Smooth muscle cell (in vitro differentiated cells): ENCODE results near the gene MOB3A. TPM values are rescaled to one million over a fixed set of nuclear protein-coding genes. Genes with fewer than 3 reads are reported as not detected.

Experiments
- DNase-seq: peaks from one replicate; lab custom pipeline; 2025; ENCODE audit not compliant: unreplicated experiment; lab: John Stamatoyannopoulos, UW
- H2AFZ ChIP-seq: fragments of 200-600 bp; sonication (generic); 2 replicates; pipeline ENCODE4 v1.6.0; 2016; ENCODE audit warnings: antibody characterized with exemption, low read depth, mild to moderate bottlenecking
- H3F3A ChIP-seq: fragments of 200-600 bp; sonication (generic); 2 replicates; pipeline ENCODE4 v1.6.0; 2017; ENCODE audit warnings: antibody characterized with exemption, low read depth
- H3K27ac ChIP-seq: fragments of 200-600 bp; sonication (generic); 2 replicates; pipeline ENCODE4 v1.5.1; 2016; ENCODE audit warnings: low read depth, mild to moderate bottlenecking
- H3K27me3 ChIP-seq: fragments of 200-600 bp; sonication (generic); 2 replicates; pipeline ENCODE4 v1.6.1; 2016; ENCODE audit warnings: low read depth, mild to moderate bottlenecking
- H3K36me3 ChIP-seq: fragments of 200-600 bp; sonication (generic); 2 replicates; pipeline ENCODE4 v1.5.1; 2016; ENCODE audit warnings: low read depth
- H3K4me1 ChIP-seq: fragments of 200-600 bp; sonication (generic); 2 replicates; pipeline ENCODE4 v1.5.1; 2016; ENCODE audit warnings: low read depth
- H3K4me2 ChIP-seq: fragments of 200-600 bp; sonication (generic); 2 replicates; pipeline ENCODE4 v1.6.0; 2016; ENCODE audit warnings: mild to moderate bottlenecking
- H3K4me3 ChIP-seq: fragments of 200-600 bp; sonication (generic); 2 replicates; pipeline ENCODE4 v1.5.1; 2016; ENCODE audit warnings: mild to moderate bottlenecking
- H3K79me2 ChIP-seq: fragments of 200-600 bp; sonication (generic); 2 replicates; pipeline ENCODE4 v1.6.0; 2016; ENCODE audit warnings: low read depth, mild to moderate bottlenecking
- H3K9ac ChIP-seq: fragments of 200-600 bp; sonication (generic); 2 replicates; pipeline ENCODE4 v1.6.0; 2016; ENCODE audit warnings: low read depth
- H3K9me3 ChIP-seq: fragments of 200-600 bp; sonication (generic); replicated peaks from 2 replicates; pipeline ENCODE4 v1.5.1; 2016; ENCODE audit warnings: low read depth
- H4K20me1 ChIP-seq: fragments of 200-600 bp; sonication (generic); 2 replicates; pipeline ENCODE4 v1.6.0; 2016; ENCODE audit warnings: low read depth
- WGBS: methylation state at CpG from one replicate; pipeline ENCODE4 v1.1.7; 2016; ENCODE audit warnings: low lambda C conversion rate; 5-methylcytosine and 5-hydroxymethylcytosine counted together
- polyA plus RNA-seq: library from polyadenylated mRNA; unstranded; fragments of >200 nt; fragmentation: Nextera tagmentation; extraction: Ambion mirVana; gene quantifications from 2 replicates; pipeline ENCODE4 v1.2.1, GENCODE V29; 2016
- total RNA-seq: library from RNA; depleted of rRNA; stranded (reverse); fragments of >200 nt; gene quantifications from 2 replicates; pipeline ENCODE4 v1.2.3, GENCODE V29; 2014
- TF ChIP-seq, protein P1 (sequence below): fragments of 200-600 bp; sonication (generic); IDR thresholded peaks from 2 replicates; pipeline ENCODE4 v1.5.1; 2017; ENCODE audit warnings: borderline replicate concordance, mild to moderate bottlenecking, antibody characterized with exemption; ENCODE audit not compliant: insufficient read depth, poor library complexity, severe bottlenecking

Gene MOB3A
- total and polyA plus RNA-seq, 2 experiments from 2014 or later: 11.2 to 23.8 TPM

DNA sequence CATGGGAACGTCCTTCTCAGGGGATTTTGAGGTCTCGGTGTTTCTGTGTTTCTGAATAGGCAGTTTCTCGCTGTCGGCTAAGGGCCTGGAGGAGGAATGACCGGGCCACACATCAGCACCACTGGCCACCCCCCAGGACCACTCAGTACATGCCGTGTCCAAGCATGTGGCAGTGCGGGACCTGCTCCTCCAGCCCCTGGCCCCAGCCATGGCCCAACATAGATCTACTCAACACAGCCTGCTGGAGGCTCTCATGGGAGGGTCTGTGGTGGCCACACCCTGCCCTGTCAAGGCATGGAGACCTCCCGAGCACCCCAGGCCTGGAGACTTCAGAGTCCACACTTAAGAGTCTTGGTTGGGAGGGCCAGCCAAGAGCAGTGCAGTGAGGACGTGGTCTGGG, 18.1 kb upstream of the MOB3A start:
- Histone ChIP-seq H3K27me3 (no peaks in the 10 kb centered on the region), H3K27ac (no peak overlapping the region), H2AFZ (no peak overlapping the region), H3K79me2 (no peaks in the 10 kb centered on the region), H3K4me3 (no peak overlapping the region), H3K4me1 (no peaks in the 10 kb centered on the region), H3F3A (no peaks in the 10 kb centered on the region), H3K9me3 (no peaks in the 10 kb centered on the region), H3K9ac (no peak overlapping the region), H3K4me2 (no peak overlapping the region), H3K36me3 (no peaks in the 10 kb centered on the region), H4K20me1 (peaks cover 44% of the 10 kb centered on the region)
- WGBS: 98% methylated on average over 9 of the region's 9 CpGs
- TF ChIP-seq, protein P1, sequence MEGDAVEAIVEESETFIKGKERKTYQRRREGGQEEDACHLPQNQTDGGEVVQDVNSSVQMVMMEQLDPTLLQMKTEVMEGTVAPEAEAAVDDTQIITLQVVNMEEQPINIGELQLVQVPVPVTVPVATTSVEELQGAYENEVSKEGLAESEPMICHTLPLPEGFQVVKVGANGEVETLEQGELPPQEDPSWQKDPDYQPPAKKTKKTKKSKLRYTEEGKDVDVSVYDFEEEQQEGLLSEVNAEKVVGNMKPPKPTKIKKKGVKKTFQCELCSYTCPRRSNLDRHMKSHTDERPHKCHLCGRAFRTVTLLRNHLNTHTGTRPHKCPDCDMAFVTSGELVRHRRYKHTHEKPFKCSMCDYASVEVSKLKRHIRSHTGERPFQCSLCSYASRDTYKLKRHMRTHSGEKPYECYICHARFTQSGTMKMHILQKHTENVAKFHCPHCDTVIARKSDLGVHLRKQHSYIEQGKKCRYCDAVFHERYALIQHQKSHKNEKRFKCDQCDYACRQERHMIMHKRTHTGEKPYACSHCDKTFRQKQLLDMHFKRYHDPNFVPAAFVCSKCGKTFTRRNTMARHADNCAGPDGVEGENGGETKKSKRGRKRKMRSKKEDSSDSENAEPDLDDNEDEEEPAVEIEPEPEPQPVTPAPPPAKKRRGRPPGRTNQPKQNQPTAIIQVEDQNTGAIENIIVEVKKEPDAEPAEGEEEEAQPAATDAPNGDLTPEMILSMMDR: no peak
- DNase-seq: no peak

DNA sequence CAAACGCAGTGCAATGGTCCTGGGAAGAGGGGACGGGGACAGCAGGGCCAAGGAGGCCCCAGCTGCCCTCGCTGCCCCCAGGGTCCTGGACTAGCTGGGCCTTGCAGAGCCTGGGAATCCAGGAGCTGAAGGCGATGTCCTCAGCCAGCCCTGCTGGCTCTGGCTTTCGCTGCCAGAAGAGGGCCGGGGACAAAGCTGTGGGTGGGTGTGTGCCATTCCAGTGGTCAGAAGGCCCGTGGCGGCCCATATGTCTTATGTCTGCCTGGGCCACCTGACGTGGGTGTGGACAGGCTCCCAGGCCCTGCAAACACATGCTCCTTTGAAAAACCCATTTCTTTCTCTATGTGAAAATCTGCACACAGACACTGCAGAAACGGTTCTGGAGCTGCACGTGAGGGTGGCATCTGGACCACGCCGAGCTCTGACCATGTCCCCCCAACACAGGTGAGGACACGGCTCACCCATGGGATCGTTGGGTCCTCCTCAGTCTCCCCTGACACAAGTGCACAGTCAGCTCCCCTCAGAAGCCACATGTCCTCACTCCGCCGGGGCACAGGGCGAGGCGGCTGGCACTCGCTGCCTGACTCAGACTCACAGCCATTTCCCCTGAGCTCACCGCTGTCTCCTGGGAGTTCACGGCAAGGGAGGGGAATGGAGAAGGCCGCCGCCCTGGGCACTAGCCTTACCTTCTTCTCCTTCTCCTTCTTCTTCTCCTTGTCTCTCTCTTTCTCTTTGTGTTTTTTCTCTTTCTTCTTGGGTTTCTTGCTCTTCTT, 17.5 kb upstream of the MOB3A start:
- TF ChIP-seq, protein P1: no peak
- Histone ChIP-seq H4K20me1 (peaks cover 43% of the 10 kb centered on the region), H3K36me3 (no peaks in the 10 kb centered on the region), H3K4me3 (no peak overlapping the region), H3K27ac (no peak overlapping the region), H3K9ac (no peak overlapping the region), H3K27me3 (no peaks in the 10 kb centered on the region), H3K79me2 (no peaks in the 10 kb centered on the region), H3K4me1 (no peaks in the 10 kb centered on the region), H3K4me2 (no peak overlapping the region), H2AFZ (no peak overlapping the region), H3F3A (no peaks in the 10 kb centered on the region), H3K9me3 (no peaks in the 10 kb centered on the region)
- DNase-seq: no peak
- WGBS: 96% methylated on average over 24 of the region's 24 CpGs

DNA sequence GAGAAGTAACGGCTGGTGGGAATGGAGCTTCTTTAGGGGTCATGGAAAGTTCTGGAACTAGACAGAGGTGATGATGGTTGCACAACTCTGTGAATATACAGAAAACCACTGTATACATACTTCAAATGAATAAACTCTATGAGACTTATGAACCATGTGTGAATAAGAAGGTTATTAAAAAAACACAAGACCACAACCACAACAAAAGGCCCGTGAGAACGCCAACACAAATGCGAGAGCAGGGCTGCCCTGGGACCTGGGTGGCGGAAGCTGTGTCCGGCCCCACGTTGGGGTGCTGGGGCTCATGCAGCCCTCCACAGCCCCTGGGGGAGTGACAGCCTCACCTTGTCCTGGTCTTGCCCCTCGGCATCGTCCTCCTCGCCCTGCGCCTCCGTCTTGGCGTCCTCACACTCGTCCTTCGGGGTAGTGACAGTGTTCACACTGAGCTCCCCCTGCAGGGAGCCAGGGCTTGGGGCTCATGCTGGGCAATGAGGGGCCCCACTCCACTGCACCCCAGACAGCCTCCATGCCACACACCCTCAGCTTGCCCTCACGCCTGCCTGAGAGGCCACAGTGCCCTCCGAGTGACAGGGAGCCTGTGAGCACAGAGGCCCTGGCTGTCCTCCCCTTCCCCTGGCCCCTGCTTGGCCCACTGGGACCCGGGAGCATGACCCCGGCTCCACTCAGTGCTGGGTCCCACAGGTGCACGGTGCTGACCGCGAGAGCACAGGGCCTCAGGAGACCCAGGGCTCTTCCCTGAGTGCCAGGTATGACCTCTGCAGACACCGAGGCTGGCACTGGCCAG, 16.6 kb upstream of the MOB3A start:
- Histone ChIP-seq H3K36me3 (no peaks in the 10 kb centered on the region), H4K20me1 (peaks cover 42% of the 10 kb centered on the region), H3K9ac (no peak overlapping the region), H3F3A (no peaks in the 10 kb centered on the region), H3K27me3 (no peaks in the 10 kb centered on the region), H3K4me1 (no peaks in the 10 kb centered on the region), H2AFZ (no peak overlapping the region), H3K79me2 (no peaks in the 10 kb centered on the region), H3K27ac (no peak overlapping the region), H3K9me3 (no peaks in the 10 kb centered on the region), H3K4me2 (no peak overlapping the region), H3K4me3 (no peak overlapping the region)
- TF ChIP-seq, protein P1: no peak
- 96% methylated on average over 23 of the region's 23 CpGs for WGBS
- no peak for DNase-seq
